HepG2 (cell line): ENCODE results near the gene ARFGAP3. TPM values are rescaled to one million over a fixed set of nuclear protein-coding genes. Genes with fewer than 3 reads are reported as not detected.
A peak's percentile ranks its signal among the peaks of the same experiment; 100 is the strongest.

Experiments
- CHD4 ChIP-seq: fragments of 200-600 bp; sonication (generic); IDR thresholded peaks from 2 replicates; pipeline ENCODE4 v1.7.0; 2017; ENCODE audit warnings: mild to moderate bottlenecking, low read length, borderline replicate concordance
- CREB1 ChIP-seq, 2 experiments: fragments of 450-650 bp in 1 of 2; IDR thresholded peaks; 2 replicates each; pipeline ENCODE4 v1.6.1; 2016 to 2017; ENCODE audit warnings: control low read depth in 1 of 2, mild to moderate bottlenecking in 1 of 2, missing compliant biosample characterization in 1 of 2, missing genetic modification characterization in 1 of 2
- FOXP4 ChIP-seq: sonication (generic); formaldehyde crosslinking; IDR thresholded peaks from 2 replicates; pipeline ENCODE4 v1.4.0; 2020; ENCODE audit warnings: missing genetic modification reagents
- GATAD2A ChIP-seq: IDR thresholded peaks from 2 replicates; pipeline ENCODE4 v1.6.1; 2016
- JUNB ChIP-seq: sonication (generic); formaldehyde crosslinking; IDR thresholded peaks from 2 replicates; pipeline ENCODE4 v1.8.0; 2022; ENCODE audit warnings: missing genetic modification reagents, mild to moderate bottlenecking, borderline replicate concordance
- MIXL1 ChIP-seq: IDR thresholded peaks from 2 replicates; pipeline ENCODE4 v1.6.1; 2016
- NCOA2 ChIP-seq: sonication (generic); formaldehyde crosslinking; IDR thresholded peaks from 2 replicates; pipeline ENCODE4 v1.8.0; 2022; ENCODE audit warnings: inconsistent platforms
- RFXAP ChIP-seq: sonication (generic); formaldehyde crosslinking; IDR thresholded peaks from 2 replicates; pipeline ENCODE4 v1.4.0; 2020; ENCODE audit warnings: missing genetic modification reagents, borderline replicate concordance
- RXRB ChIP-seq: IDR thresholded peaks from 2 replicates; pipeline ENCODE4 v1.6.1; 2016; ENCODE audit warnings: borderline replicate concordance, missing genetic modification reagents, missing compliant biosample characterization
- SP4 ChIP-seq: sonication (generic); formaldehyde crosslinking; IDR thresholded peaks from 2 replicates; pipeline ENCODE4 v1.8.1; 2023; ENCODE audit warnings: mild to moderate bottlenecking, missing genetic modification reagents
- TBL1XR1 ChIP-seq: fragments of 150-350 bp; IDR thresholded peaks from 2 replicates; pipeline ENCODE4 v1.6.1; 2014; ENCODE audit warnings: borderline replicate concordance, low read length; ENCODE audit not compliant: partially characterized antibody
- TCF7 ChIP-seq: sonication (generic); IDR thresholded peaks from 2 replicates; pipeline ENCODE4 v1.6.1; 2016; ENCODE audit warnings: antibody characterized with exemption, low read depth
- ZBTB38 ChIP-seq: sonication (generic); formaldehyde crosslinking; IDR thresholded peaks from 2 replicates; pipeline ENCODE4 v1.5.1; 2020; ENCODE audit warnings: mild to moderate bottlenecking, missing genetic modification reagents
- ZKSCAN1 ChIP-seq: fragments of 150-350 bp; IDR thresholded peaks from 2 replicates; pipeline ENCODE4 v1.6.1; 2014; ENCODE audit warnings: low read length
- ZNF660 ChIP-seq: sonication (generic); formaldehyde crosslinking; IDR thresholded peaks from 2 replicates; pipeline ENCODE4 v1.5.1; 2020; ENCODE audit warnings: mild to moderate bottlenecking, low read depth, missing genetic modification reagents, borderline replicate concordance
- polyA plus RNA-seq, 8 experiments: library from polyadenylated mRNA; depleted of rRNA in 3 of 8; stranded (reverse) in 7 of 8; unstranded in 1 of 8; fragments of >200 nt; fragmentation: Illumina TruSeq in 4 of 8; extraction: Trizol in 4 of 8; gene quantifications; 2 replicates each; pipeline versions ENCODE4 v1.2.1 to v1.2.3, GENCODE V29; 2011 to 2016; ENCODE audit warnings: low read depth in 4 of 8, missing spikeins in 1 of 8, mixed read lengths in 1 of 8; ENCODE audit not compliant: insufficient read depth in 1 of 8
- total RNA-seq, 5 experiments: library from RNA; depleted of rRNA; stranded (reverse); fragments of >200 nt; fragmentation: Illumina TruSeq; extraction: Trizol; gene quantifications; 2 replicates each; pipeline ENCODE4 v1.2.3, GENCODE V29; 2016; ENCODE audit warnings: low read depth in 1 of 5
- TF ChIP-seq, protein P1 (sequence below): sonication (generic); formaldehyde crosslinking; IDR thresholded peaks from 2 replicates; pipeline ENCODE4 v1.5.0; 2020; ENCODE audit warnings: mild to moderate bottlenecking, missing genetic modification reagents, borderline replicate concordance
- TF ChIP-seq, protein P2 (sequence below): fragments of 450-650 bp; IDR thresholded peaks from 2 replicates; pipeline ENCODE4 v1.6.1; 2016
- TF ChIP-seq, protein P3 (sequence below): sonication (generic); formaldehyde crosslinking; IDR thresholded peaks from 2 replicates; pipeline ENCODE4 v1.9.0; 2021; ENCODE audit warnings: missing genetic modification reagents, borderline replicate concordance

ARFGAP3 gene
- total and polyA plus RNA-seq, 2 of the 13 experiments (the other 11 are each of a cell fraction or from before 2014, with no cell fraction given) = 41.7 to 61.6 TPM

DNA sequence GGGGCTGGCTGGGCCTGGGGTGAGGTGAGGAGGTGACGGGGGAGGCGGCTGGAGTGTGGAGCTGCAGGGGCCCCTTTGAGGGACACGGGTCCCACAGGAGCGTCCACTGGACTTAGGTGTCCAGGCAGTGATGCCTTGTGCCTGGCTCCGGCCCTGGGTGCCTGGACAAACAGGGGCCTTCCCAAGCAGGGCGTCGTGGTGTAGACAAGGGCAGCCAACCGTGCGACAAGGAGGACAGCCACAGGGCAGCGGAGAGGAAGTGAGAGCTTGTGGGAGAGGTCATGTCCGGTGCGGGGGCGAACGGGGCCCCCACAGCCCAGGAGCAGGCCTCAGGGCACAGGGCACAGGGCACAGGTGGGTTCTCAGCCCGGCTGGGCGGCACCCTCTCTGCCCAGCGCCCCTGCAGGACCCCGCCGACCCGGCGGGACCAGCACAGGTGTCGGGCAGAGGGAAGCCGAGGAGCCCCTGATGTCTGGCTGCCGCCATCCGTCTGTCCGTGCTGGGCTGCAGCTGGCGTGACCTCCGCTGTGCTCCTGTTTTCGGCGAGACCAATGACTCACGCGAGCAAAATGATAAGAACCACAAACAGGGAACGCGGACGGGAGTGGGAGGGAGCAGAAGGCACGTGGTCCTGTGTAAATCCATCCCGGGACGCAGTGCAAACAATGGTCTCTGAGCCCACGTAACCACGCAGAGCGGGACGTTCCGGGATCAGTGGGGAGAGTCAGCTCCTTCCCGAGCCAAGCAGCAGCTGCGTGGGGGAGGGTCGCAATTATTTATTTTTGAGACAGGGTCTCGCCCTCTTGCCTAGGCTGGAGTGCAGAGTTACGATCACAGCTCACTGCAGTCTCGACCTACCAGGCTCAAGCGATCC is 87.3 kb downstream of the ARFGAP3 start (continued):
- TF ChIP-seq, protein P1, sequence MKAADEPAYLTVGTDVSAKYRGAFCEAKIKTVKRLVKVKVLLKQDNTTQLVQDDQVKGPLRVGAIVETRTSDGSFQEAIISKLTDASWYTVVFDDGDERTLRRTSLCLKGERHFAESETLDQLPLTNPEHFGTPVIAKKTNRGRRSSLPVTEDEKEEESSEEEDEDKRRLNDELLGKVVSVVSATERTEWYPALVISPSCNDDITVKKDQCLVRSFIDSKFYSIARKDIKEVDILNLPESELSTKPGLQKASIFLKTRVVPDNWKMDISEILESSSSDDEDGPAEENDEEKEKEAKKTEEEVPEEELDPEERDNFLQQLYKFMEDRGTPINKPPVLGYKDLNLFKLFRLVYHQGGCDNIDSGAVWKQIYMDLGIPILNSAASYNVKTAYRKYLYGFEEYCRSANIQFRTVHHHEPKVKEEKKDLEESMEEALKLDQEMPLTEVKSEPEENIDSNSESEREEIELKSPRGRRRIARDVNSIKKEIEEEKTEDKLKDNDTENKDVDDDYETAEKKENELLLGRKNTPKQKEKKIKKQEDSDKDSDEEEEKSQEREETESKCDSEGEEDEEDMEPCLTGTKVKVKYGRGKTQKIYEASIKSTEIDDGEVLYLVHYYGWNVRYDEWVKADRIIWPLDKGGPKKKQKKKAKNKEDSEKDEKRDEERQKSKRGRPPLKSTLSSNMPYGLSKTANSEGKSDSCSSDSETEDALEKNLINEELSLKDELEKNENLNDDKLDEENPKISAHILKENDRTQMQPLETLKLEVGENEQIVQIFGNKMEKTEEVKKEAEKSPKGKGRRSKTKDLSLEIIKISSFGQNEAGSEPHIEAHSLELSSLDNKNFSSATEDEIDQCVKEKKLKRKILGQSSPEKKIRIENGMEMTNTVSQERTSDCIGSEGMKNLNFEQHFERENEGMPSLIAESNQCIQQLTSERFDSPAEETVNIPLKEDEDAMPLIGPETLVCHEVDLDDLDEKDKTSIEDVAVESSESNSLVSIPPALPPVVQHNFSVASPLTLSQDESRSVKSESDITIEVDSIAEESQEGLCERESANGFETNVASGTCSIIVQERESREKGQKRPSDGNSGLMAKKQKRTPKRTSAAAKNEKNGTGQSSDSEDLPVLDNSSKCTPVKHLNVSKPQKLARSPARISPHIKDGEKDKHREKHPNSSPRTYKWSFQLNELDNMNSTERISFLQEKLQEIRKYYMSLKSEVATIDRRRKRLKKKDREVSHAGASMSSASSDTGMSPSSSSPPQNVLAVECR (CRISPR knock-in tag) = peak; percentile 36; the same call in 1 of the 2 replicates
- TF ChIP-seq CHD4 (no peak), FOXP4 (CRISPR knock-in tag) (peak; percentile 58), SP4 (CRISPR knock-in tag) (peak; percentile 39; the same call in 1 of the 2 replicates), ZNF660 (no peak), RFXAP (CRISPR knock-in tag) (no peak), GATAD2A (CRISPR knock-in tag) (peak; percentile 78), TCF7 (no peak), ZKSCAN1 (no peak), NCOA2 (0 out of 2 replicates have a peak, but pooled peaks have one; percentile 19), ZBTB38 (CRISPR knock-in tag) (peak; percentile 75), MIXL1 (CRISPR knock-in tag) (no peak), RXRB (CRISPR knock-in tag) (0 out of 2 replicates have a peak, but pooled peaks have one; percentile 38), CREB1 (IDR thresholded peaks at IDR 0.05) (no peak), CREB1 (CRISPR knock-in tag; IDR thresholded peaks at IDR 0.05) (no peak), JUNB (CRISPR knock-in tag) (peak; percentile 65; the same call in 1 of the 2 replicates), TBL1XR1 (no peak)
- TF ChIP-seq, protein P2, sequence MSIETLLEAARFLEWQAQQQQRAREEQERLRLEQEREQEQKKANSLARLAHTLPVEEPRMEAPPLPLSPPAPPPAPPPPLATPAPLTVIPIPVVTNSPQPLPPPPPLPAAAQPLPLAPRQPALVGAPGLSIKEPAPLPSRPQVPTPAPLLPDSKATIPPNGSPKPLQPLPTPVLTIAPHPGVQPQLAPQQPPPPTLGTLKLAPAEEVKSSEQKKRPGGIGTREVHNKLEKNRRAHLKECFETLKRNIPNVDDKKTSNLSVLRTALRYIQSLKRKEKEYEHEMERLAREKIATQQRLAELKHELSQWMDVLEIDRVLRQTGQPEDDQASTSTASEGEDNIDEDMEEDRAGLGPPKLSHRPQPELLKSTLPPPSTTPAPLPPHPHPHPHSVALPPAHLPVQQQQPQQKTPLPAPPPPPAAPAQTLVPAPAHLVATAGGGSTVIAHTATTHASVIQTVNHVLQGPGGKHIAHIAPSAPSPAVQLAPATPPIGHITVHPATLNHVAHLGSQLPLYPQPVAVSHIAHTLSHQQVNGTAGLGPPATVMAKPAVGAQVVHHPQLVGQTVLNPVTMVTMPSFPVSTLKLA = peak; percentile 25; the same call in 1 of the 2 replicates
- TF ChIP-seq, protein P3, sequence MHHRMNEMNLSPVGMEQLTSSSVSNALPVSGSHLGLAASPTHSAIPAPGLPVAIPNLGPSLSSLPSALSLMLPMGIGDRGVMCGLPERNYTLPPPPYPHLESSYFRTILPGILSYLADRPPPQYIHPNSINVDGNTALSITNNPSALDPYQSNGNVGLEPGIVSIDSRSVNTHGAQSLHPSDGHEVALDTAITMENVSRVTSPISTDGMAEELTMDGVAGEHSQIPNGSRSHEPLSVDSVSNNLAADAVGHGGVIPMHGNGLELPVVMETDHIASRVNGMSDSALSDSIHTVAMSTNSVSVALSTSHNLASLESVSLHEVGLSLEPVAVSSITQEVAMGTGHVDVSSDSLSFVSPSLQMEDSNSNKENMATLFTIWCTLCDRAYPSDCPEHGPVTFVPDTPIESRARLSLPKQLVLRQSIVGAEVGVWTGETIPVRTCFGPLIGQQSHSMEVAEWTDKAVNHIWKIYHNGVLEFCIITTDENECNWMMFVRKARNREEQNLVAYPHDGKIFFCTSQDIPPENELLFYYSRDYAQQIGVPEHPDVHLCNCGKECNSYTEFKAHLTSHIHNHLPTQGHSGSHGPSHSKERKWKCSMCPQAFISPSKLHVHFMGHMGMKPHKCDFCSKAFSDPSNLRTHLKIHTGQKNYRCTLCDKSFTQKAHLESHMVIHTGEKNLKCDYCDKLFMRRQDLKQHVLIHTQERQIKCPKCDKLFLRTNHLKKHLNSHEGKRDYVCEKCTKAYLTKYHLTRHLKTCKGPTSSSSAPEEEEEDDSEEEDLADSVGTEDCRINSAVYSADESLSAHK = no peak
